Stimulated activated CD4-positive, alpha-beta T cell treated with anti-CD3 and anti-CD28 coated beads, TNF-alpha, amount 100 ng/mL, for 1 hour (primary cell): ENCODE data around the gene TRIP10.
"Not testable (repeated sequence)": the region's sequence is repeated elsewhere in the genome, so short reads cannot be mapped to it uniquely, and the experiment has no call there.

ENCODE experiments used
- DNase-seq, 3 donors: peaks; one replicate each; pipeline ENCODE4 v3.0.0-alpha.2; 2020; ENCODE audit warnings: low read depth in 3 of 3, low spot score in 1 of 3

The TRIP10 gene

GRCh38 chr19:6739883-6740588 is 556 bp downstream of the TRIP10 start:
- no peak for DNase-seq

DNA sequence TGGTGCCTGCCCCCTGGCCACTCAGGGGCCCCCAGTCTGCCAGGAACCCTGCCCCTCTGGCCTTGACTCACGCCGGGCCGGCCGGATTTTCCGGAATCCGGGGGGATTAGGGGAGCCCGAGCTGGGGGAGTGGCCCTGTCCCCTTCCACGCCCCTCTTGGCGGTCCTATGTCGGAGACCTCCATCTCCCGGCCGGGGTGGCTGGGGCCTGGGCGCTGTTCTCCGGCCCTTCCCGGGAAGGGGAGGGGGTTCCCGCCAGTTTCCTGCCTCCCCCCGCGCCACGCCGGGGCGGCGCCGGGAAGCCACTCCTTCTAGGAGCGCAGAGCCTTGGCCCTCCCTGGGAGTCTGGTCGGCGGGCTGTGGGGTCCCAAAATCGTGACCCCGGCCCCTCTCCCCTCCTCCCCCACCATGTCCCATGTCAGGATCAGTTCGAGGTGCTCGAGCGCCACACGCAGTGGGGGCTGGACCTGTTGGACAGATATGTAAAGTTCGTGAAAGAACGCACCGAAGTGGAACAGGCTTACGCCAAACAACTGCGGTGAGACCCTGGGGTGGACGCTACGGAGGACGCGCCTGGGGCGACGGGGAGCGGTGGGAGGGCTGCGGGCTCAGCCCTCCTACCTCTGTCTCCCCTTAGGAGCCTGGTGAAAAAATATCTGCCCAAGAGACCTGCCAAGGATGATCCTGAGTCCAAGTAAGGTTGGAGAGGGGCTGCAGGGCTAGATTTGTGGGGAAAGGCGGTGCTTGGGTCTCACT is 1.3 kb downstream of the TRIP10 start:
- no peak for DNase-seq

DNA sequence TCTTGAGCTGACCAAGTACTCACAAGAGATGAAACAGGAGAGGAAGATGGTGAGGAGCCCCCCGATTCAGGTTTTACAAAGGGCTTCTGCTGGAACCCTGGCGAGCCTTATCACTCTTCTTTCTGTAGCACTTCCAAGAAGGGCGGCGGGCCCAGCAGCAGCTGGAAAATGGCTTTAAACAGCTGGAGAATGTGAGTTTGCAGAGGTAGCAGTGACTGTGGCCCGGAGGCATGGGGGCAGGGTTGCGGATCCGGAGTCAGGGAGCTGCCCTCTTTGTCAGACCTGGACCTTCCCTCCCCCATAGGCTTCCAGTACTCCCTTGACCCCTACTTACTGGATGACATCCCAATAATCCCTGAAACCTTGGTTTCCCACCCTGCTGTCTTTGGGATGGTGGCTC is 3.6 kb downstream of the TRIP10 start:
- no peak for DNase-seq

DNA sequence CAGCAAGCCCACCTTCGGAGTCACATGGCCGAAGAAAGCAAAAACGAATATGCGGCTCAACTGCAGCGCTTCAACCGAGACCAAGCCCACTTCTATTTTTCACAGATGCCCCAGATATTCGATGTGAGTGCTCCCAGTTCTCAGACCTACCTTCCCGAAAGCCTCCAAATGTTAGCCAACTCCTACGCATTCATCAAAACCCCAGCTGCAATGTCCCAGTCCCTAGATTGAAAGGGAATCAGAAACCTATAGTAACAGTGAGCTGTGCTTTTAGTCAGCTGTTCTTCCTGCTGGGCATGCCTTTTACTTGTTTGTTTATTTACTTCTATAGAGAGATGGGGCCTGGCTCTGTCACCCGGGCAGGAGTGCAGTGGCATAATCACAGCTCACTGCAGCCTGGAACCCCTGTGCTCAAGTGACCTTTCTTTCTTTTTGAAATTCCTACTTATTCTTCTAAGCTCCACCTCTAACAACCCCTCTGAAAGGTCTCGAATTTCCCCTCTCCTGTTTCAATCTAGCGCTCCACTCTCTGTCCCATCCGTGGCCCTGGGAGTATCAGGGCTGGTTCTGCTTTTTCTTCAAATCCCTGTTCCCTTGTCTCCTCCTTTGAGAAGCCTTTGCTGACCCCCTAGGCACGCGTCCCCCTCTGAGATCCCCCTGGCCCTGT is 4.4 kb downstream of the TRIP10 start:
- DNase-seq: no peak

- no peak for DNase-seq
These were observed 5.2 kb downstream of the TRIP10 start for GRCh38 chr19:6744381-6745301.

GRCh38 chr19:6745965-6746364 is 6.5 kb downstream of the TRIP10 start:
- no peak for DNase-seq

DNA sequence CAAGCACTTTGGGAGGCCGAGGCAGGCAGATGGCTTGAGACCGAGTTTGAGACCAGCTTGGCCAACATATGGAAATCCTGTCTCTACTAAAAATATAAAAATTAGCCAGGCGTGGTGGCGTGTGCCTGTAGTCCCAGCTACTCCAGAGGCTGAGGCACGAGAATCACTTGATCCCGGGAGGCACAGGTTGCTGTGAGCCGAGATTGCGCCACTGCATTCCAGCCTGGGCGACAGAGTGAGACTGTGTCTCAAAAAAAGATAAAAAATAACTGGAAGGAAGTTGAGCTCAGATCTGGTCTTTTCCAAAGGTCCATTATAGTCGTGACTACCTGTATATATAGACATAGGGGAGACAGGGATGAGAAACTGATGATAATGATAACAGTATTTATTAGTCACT is 9.1 kb downstream of the TRIP10 start:
- DNase-seq: not testable (repeated sequence)

DNA sequence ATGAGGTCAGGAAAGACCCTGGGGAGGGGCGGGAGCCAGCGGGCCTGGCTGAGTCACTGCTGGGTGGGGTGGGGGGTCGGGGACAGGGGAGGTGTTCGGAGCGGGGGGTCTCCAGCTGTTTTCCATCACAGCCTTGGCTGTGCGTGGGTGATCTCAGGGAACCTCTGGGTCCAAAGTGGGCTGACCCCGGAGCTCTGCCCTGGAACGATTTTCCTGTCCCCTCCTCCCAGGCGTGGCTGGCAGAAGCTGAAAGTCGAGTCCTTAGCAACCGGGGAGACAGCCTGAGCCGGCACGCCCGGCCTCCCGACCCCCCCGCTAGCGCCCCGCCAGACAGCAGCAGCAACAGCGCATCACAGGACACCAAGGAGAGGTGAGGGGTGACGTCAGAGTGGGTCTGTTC is 10.6 kb downstream of the TRIP10 start:
- no peak for DNase-seq

DNA sequence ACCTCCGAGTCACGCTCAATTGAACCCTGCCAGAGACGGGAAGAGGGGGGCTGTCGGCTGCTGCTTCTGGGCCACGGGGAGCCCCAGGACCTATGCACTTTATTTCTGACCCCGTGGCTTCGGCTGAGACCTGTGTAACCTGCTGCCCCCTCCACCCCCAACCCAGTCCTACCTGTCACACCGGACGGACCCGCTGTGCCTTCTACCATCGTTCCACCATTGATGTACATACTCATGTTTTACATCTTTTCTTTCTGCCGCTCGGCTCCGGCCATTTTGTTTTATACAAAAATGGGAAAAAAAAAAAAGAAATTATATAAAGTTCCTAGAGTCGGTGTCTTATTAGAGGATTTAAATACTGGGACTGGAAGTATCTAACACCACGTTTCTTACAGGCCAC is 11.7 kb downstream of the TRIP10 start:
- DNase-seq: no peak

- DNase-seq: no peak
These were observed 13.0 kb downstream of the TRIP10 start for GRCh38 chr19:6752256-6753177.

DNA sequence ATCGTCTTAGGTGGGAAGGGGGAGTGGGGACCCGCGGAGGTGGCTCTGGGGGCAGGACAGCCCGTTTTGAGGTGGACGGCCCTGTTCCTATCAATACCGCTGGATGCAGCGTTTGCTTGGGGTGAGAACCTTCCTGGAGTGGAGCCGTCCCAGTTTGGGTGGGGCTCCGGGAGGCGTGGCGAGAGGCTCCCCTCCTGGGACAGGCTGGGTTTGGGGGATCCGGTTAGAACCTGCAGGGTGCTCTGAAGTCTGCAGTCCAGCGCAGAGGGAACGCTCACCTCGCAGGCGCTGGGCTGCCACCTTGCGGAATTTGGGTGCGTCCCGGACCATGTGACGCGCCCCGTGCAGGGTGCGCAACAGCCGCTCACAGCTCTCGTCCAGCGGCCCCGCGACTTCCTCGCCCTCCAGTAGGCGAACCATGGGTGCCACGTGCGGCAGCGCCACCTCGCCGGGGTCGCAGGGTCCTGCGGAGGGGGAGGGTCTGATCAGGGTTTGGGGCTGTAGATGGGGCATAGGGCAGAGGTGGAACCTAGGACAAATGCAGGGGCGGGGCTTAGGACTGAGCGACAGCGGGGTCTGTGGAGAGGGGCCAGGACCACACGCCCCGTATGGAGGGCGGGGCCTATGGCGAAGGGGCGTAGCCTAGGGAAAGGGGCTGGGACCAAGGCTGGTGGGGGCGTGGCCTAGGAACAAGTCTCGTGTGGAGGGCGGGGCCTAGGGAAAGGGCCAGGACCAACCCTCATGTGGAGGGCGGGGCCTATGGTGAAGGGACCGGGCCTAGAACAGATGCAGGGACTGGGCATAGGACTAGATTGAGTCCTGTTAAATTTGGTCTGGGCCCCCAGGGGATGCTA is 13.9 kb downstream of the TRIP10 start:
- DNase-seq: peak; percentile 46 to 76 (median 49)

DNA sequence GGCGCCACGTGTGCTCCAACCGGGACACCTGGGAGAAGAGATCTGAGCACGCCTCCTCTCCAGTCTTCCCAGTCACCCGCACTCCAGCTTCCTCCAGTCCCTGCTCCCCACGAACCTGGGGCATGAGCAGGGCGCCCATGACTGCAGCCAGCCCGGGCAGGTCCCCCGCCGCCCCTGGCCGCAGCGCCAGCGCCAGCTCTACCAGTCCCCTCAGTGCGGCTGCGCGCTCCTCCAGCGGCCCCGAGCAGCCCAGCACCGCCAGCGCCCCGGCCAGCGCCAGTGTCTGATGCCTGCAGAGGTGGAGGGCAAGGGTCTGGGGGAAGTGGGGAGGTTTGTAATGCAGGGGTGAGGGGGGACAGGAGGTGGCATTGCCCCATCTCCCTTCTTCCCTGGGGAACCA is 14.7 kb downstream of the TRIP10 start:
- DNase-seq: no peak

DNA sequence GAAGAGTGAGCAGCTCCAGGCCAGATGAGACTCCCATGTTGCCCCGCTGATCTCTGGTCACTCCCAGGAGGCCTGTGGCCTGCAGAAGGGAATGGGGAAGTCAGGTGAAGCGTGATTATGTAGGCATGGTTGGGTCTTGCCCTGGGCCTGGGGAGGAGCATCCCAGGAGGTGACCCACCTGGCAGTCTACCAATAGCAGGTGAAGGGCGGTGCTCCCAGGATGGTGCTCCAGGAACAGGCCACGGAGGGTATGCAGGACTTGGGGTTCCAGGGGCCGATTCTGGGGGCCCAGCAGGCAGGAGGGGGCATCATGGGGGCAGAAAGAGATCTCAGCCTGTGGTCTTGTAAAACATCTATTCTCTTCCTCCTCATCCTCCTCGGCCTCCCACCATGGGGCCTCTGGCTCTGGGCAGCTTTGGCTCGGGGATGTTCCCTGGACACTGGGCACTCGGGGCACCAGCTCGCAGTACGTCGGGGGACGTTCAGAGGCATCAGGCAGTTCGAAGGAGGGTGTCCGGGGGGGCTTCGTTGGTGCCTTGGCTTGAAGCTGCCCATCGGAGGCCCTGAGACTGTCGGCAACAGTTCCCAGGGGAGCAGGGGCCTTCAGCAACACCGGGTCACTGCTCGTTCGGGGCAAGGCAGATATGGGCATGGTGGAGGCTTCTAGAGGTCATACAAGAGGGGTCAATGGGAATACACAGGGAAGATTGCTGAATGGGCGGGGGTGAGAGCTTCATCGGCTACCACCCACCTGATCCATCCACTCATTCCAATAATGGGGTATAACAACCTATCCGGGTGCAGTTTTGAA is 15.4 kb downstream of the TRIP10 start:
- no peak for DNase-seq

- no peak for DNase-seq
These were observed 21.1 kb downstream of the TRIP10 start for GRCh38 chr19:6760606-6761005.

DNA sequence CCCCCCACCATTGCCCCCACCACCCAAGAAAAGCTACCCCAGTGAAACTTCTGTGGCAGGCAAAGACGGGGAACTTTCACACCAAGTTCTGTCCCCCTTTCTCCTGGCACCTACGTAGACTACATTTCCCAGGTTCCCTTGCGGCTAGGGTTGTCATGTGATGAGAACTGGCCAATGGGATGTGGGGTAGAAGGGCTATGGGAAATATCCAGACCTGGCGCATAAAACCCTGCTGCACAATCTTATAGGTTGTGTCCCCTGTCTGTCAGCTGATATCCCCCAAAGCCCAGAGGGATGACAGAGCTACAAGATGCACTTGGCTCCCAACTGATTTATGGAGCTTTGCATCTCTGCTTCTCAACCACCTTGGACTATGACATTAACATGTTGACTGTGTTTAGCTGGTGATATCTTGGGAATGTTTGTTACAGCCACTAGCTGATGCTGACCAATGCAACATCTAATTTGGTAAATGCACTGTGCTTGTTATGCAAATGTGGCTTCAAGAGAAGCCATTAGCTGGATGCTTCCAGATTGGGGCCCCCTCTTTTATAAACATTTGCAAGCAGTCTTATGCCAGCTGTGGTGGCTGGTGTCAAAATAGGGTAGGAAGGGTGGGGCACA is 21.7 kb downstream of the TRIP10 start:
- no peak for DNase-seq

- DNase-seq: not testable (repeated sequence)
These were observed 22.8 kb downstream of the TRIP10 start for GRCh38 chr19:6762253-6762797.

GRCh38 chr19:6765738-6766356 is 26.4 kb downstream of the TRIP10 start:
- DNase-seq: no peak
